Measurements from ENCODE around the gene RHCG.

Gene RHCG

GRCh38 chr15:89423981-89424380, 72.4 kb downstream of the RHCG start:
- H3K4me3 ChIP-seq (ENCODE audit: low read length), result no peak overlapping the region
- peaks cover 76% of the 10 kb centered on the region for H3K27me3 ChIP-seq (ENCODE audit: insufficient read depth, low read length)
- no peak overlapping the region for H3K27ac ChIP-seq (ENCODE audit: low read depth, low read length)
- no peak overlapping the region for H3K9ac ChIP-seq (ENCODE audit: low read depth, low read length)
- 24% methylated on average over 8 of the region's 8 CpGs for WGBS
- no peaks in the 10 kb centered on the region for H3K9me3 ChIP-seq (ENCODE audit: insufficient read depth, low read depth, low read length)
- no peaks in the 10 kb centered on the region for H3K36me3 ChIP-seq (ENCODE audit: insufficient read depth, low read length)
- H3K4me1 ChIP-seq (ENCODE audit: insufficient read depth, low read length), result peaks cover 8% of the 10 kb centered on the region
